Measurements from ENCODE around the gene UBE2I.

The UBE2I gene

GRCh38 chr16:1364510-1364909, 55.1 kb downstream of the UBE2I start:
- no peak for DNase-seq

GRCh38 chr16:1366060-1366711, 56.8 kb downstream of the UBE2I start:
- DNase-seq, result no peak

- DNase-seq, result no peak
These were observed 57.4 kb downstream of the UBE2I start for GRCh38 chr16:1366712-1367299.

GRCh38 chr16:1367486-1368174, 58.2 kb downstream of the UBE2I start:
- DNase-seq, result peak; percentile 57

GRCh38 chr16:1371054-1371978, 61.9 kb downstream of the UBE2I start:
- DNase-seq, result no peak

GRCh38 chr16:1372292-1372950, 63.0 kb downstream of the UBE2I start:
- DNase-seq, result no peak

- DNase-seq, result no peak
These were observed 65.2 kb downstream of the UBE2I start for GRCh38 chr16:1374418-1375297.

- DNase-seq, result no peak
These were observed 65.8 kb downstream of the UBE2I start for GRCh38 chr16:1375298-1375640.

- no peak for DNase-seq
These were observed 66.4 kb downstream of the UBE2I start for GRCh38 chr16:1375741-1376410.

Measured in NCI-H146 (cell line).